Left forelimb (tissue), 1 donor: Measurements from ENCODE around the gene DYDC1.
A peak's percentile ranks its signal among the peaks of the same experiment; 100 is the strongest.
"Not testable (repeated sequence)": the region's sequence is repeated elsewhere in the genome, so short reads cannot be mapped to it uniquely, and the experiment has no call there.

Source experiments
- DNase-seq: peaks from one replicate; pipeline ENCODE4 v3.0.0-alpha.2; 2018; ENCODE audit warnings: low spot score

Gene DYDC1

GRCh38 chr10:80356563-80356988 is at the start of gene DYDC1, which contains the start of gene DYDC2:
Gene DYDC1 (minus strand): TSS chr10:80356755. CDS start chr10:80352601, 4,154 bp downstream.
Gene DYDC2 (plus strand): TSS chr10:80356781. CDS start chr10:80362444, 5,663 bp downstream.
- peak; percentile 68 for DNase-seq

DNA sequence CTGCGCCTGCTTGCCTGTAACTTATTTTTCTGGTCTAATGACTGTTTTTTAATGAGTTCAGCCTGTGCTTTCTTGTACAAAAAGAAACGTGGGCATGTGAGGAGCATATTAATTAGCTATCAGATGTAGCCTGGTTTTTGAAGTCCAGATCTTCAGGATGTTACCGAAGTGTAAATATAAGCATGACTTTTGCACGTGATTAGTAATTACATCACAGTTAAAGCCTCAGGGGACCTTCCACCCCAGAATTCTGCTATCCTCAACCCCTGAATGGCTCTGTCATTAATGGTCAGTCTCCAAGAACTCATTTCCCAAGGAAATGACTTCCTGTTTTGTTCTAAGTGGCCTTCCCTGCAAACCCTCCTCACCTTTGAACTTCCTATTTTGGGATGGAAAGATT is 49.6 kb upstream of the DYDC1 start:
- no peak for DNase-seq

DNA sequence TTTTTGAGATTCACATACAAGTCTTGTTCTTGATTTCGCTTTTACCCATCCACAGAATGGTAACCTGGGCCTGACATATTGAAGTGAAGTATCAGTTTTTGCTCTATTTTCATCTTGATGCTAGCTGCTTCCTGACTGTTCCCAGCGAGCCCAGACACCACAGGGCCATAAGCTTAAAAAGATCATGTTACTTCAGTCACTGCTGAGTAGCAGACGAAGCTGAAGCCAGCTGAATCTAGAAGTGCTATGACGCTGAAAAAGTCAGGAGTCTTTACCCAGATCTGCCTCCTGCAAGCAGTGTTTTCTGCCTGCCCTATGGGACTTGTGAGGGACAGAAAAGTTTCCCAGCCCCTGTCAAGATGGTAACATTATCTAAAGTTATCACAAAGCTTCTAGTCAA is 49.1 kb upstream of the DYDC1 start:
- DNase-seq: no peak

GRCh38 chr10:80405035-80405434 is 48.5 kb upstream of the DYDC1 start:
- no peak for DNase-seq

DNA sequence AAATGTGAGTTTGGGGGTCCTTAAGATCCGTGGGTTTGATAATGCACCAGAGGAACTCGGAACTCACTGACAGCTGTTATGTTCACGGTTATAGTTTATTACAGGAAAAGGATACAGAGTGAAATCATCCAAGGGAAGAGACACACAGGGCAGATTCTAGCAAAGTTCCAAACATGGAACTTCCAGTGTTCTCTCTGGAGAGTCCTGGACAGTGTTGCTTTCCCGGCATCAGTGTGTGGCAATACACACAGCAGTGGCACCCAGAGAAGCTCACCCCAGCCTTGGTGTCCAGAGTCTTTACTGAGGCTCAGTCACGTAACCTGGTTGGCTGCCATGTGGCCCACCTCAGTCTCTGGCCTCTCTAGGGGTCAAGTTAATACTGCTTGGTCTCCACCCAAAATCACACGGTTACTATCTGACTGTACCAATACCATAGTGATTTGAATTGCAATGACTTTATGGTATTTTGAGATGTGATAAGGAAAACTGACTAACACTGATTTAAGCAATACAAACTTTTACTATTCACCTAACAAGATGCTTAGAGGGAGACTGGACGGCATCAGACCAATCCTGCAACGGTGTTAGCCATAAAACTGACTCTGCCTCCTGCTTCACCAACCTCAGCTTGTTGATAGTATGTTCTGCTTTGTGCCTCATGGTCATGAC is 43.7 kb upstream of the DYDC1 start:
- no peak for DNase-seq

DNA sequence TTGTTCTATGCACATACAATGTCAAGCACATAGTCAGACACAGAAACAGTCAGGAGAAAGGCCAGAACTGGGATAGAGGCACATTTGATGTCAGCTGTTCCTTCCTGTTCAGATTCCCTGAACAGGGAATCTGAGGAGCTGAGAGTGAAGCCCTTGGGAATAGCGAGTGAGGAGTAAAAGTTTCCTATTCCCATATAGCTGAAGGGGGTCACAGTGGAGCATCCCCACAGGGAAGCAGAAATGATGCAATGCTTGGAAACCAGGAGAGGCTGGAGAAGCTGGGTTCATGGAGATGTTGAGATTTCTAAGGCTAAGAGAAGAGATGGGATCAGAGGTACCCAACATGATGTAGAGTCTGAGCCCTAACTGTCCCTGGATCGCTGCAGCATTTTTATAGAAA is 40.5 kb upstream of the DYDC1 start:
- DNase-seq: no peak

DNA sequence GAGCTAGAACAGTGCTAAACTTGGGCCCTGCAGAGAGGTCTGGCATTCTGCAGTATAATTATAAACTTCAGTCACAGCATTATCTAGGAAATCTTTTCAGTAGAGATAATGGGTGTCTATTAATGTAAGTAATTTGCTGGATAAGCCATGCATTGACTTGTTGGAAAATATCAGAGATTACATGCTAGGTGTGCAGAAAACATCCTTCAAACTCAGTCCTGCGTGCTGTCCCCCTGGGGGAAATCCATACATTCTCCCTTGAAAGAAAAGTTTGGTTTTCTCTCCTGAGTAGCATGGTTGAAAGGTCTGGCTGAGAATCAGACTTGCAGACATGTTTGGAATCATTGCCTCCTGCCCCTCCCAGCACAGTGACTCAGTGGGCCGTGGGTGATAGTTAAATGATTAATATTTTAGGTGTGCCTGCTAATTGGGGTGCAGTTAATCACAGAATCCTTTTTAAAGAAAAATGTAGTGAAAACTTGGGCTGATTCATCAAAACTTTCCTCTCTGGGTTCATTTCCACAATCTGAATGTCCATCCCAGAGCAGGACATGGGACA is 37.9 kb upstream of the DYDC1 start:
- no peak for DNase-seq

- DNase-seq: no peak
Observed at GRCh38 chr10:80392250-80392649, 35.7 kb upstream of the DYDC1 start.

DNA sequence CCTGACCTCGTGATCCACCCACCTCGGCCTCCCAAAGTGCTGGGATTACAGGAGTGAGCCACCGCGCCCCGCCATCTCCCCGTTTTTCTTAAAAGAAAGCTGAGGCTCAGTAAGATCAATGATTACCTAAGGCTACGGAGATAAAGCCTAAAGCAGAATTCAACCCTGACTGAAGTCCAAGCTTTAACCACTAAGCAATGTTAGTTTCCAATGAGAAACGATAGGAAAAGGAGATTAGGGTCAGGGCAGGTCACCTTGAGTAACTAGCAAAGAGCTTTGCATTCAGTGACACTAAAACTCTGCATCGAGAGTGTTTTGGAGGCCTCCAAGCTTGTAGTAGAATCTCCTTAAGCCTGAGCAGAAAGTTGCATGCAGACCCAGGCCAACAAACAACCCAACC is 34.2 kb upstream of the DYDC1 start:
- DNase-seq: no peak

DNA sequence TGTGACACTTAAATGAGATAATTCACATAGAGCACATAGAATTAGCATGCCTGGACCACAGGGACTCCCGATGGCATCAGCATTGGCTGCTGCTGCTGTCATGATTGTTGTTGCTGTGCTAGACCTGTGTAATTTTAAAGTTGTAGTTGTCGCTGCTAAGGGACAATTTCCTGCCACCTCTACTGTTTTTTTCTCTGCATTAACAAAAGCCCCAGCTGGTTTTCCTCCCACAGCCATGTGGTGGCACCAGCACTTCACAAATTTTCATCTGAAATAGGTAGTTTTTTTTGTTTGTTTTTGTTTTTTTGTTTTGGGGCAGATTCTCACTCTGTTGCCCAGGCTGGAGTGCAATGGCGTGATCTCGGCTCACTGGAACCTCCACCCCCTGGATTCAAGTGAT is 26.4 kb upstream of the DYDC1 start:
- DNase-seq: no peak

DNA sequence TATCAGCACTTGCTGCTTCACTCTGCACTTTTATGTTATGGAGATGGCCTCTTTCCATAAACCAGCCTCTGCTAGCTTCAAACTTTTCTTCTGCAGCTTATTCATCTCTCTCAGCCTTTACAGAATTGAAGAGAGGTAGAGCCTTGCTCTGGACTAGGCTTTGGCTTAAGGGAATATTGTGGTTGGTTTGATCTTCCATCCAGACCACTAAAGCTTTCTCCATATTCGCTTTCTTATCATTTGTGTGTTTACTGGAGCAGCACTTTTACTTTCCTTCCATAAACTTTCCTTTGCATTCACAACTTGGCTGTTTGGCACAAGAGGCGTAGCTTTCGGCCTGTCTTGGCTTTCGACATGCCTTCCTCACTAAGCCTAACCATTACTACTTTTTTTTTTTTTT is 23.6 kb upstream of the DYDC1 start:
- DNase-seq: no peak

DNA sequence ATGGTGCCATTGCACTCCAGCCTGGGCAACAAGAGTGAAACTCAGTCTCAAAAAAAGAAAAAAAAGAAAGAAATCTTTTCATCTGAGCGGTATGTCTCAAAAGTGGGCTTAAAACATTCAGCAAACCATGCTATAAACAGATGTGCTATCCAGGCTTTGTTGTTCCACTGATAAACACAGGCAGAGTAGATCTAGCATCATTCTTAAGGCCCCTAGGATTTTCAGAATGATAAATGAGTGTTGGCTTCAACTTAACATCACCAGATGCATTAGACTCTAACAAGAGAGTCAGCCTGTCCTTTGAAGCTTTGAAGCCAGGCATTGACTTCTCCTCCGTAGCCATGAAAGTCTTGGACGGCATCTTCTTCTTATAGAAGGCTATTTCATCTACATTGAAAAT is 23.1 kb upstream of the DYDC1 start:
- no peak for DNase-seq

- no peak for DNase-seq
Observed at GRCh38 chr10:80373502-80373901, 16.9 kb upstream of the DYDC1 start.

DNA sequence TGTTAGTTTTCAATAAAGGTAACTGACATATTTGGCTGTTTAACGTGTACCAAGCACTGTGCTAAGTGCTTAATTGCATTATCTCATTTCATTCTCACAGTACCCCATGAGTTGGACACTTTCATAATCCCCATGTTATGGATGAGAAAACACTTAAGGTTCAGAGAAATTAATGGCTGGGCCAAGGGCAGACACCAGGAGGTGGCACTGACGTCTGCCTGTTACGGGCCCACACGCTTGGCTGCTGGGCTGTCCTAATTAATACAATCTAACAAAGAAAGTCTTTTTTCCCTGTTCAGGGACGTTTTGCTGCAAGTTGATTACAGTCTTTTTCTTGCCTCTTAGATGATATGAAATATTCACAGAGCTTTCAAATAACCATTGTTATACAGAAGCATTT is 16.1 kb upstream of the DYDC1 start:
- DNase-seq: no peak

DNA sequence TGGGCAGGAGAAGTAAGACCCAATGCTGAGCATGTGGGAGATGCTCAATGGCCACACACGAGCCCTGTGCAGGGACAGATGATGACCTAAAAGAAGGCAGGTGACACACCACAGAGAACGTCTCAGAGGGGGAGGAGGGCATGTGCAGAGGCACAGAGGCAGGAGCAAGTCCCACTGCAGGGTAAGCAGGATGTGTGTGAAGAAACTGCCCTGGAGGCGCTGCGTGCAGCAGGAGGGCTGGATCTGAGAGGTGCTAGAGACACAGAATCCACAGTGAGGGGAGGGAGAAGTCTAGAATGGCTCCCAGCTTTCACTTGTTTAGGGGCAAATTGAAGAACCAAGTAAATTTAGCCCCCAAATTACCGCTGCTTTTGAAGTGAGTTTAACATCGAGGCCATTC is 14.9 kb upstream of the DYDC1 start:
- no peak for DNase-seq

- DNase-seq: no peak
Observed at GRCh38 chr10:80365510-80365909, 9.0 kb upstream of the DYDC1 start.

DNA sequence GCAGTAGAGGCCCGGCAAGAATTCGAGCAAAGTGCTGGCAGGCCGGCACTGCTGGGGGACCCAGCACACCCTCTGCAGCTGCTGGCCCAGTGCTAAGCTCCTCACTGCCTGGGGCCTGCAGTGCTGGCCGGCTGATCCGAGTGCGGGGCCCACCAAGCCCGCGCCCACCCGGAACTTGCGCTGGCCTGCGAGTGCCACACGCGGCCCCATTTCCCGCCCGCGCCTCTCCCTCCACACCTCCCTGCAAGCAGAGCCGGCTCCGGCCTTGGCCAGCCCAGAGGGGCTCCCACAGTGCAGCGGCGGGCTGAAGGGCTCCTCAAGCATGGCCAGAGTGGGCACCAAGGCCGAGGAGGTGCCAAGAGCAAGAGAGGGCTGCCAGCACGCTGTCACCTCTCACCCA is 3.1 kb upstream of the DYDC1 start:
- no peak for DNase-seq

DNA sequence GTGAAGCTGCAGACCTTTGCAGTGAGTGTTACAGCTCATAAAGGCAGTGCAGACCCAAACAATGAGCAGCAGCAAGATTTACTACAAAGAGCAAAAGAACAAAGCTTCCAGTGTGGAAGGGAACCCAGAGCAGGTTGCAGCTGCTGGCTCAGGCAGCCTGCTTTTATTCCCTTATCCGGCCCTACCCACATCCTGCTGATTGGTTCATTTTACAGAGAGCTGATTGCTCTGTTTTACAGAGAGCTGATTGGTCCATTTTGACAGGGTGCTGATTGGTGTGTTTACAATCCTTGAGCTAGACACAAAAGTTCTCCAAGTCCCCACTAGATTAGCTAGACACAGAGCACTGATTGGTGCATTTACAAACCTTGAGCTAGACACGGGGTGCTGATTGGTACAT is 2.4 kb upstream of the DYDC1 start:
- not testable (repeated sequence) for DNase-seq

GRCh38 chr10:80357851-80358125 is 1.2 kb upstream of the DYDC1 start:
- no peak for DNase-seq

DNA sequence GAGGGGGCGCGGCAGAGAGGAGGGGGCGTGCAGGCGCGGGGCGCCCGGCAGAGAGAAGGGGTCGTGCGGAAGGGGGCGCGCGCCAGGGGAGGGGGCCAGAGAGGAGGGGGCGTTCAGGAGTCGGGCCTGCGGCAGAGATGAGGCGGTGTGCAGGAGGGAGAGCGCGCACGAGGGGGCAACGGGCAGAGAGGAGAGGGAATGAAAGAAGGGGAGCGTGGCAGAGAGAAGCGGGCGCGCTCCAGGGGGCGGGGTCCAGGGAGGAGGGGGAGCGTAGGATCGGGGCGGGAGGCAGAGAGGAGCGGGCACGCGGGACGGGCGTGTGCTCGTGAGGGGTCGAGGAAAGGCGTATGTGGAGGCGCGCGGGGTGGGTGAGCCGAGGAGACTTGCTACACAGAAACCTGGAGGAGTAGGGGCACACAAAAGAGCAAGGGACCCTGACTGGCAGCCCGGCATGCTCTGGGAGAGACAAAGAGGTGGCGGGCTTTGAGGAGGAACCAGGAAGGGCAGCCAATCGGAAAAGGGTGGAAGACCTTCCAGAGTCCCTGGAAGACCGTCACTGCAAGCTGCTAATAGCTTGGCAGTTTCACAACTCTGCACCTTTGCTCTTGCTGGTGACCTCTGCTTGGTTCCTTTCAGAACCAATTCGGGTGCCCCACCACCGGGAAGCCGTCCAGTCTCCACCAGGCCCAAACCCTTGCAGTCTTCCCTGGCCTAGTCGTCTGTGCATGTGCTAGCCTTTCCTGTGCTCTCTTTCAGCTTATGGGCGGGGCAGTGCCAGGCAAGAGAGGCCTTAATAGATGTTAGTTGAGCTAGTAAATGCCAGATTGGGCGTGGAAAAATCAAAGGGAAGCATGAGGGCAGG is 665 bp upstream of the DYDC1 start:
- no peak for DNase-seq

- DNase-seq: no peak
Observed at GRCh38 chr10:80351220-80351619, 5.3 kb downstream of the DYDC1 start.

DNA sequence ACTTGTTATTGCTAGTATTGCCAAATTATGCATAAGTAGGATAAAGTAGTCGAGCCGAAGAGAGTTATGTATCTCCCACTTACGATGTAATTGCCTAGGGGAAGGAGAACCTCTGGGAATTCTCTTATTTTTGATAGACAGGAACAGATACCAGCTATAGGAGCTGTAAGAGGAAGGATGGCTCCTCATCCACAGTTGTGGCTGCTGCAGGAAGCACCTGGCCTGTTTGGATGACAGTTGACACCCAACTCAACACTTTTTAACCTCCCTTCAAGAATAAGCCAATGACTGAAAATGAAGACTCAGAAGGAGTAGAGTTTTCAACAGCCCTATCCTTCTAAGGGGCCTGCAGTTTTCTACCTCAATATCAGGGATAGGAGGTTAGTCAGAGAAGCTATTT is 6.3 kb downstream of the DYDC1 start:
- no peak for DNase-seq

DNA sequence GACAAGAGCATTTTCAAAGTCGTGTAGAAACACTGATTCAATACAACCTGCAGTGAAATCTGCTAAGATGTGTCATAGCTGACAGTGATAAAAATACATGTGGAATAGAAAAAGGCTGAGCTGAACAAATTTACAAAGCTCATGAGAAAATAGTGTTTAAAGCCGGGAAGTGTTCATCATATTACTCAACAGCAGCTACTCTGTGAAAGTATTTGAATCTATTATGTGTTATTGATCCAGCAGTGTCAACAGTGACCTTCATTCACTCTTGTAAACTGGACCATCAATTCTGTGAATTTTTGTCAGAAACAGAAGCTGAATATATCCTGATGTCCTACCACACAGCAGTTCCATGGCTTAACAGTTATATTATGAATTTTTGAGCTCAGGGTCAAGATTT is 11.6 kb downstream of the DYDC1 start:
- no peak for DNase-seq
